GM12891 (cell line): Measurements from ENCODE around the gene CD96.
A peak's percentile ranks its signal among the peaks of the same experiment; 100 is the strongest.

ENCODE experiments used
- DNase-seq: peaks from one replicate; pipeline ENCODE4 v3.0.0; 2011; ENCODE audit warnings: low spot score; ENCODE audit not compliant: insufficient read length
- FAIRE-seq: peaks from 2 replicates; lab custom pipeline; 2011; peaks lifted over from hg19 to GRCh38; lab: Jason Lieb, UNC
- PAX5 ChIP-seq: IDR thresholded peaks from 2 replicates; pipeline ENCODE4 v1.6.1; 2011; ENCODE audit warnings: low read length, moderate library complexity, mild to moderate bottlenecking; ENCODE audit not compliant: insufficient read depth, severe bottlenecking
- POLR2A ChIP-seq: IDR thresholded peaks from 2 replicates; pipeline ENCODE4 v1.6.1; 2011; ENCODE audit warnings: low read depth, low read length, control low read depth
- POLR2AphosphoS5 ChIP-seq: IDR thresholded peaks from 2 replicates; pipeline ENCODE4 v1.6.1; 2011; ENCODE audit warnings: low read depth, low read length, control low read depth
- POU2F2 ChIP-seq: IDR thresholded peaks from 2 replicates; pipeline ENCODE4 v1.6.1; 2011; ENCODE audit warnings: low read depth, mild to moderate bottlenecking, control low read depth, low read length, moderate library complexity
- SPI1 ChIP-seq: IDR thresholded peaks from 2 replicates; pipeline ENCODE4 v1.6.1; 2011; ENCODE audit warnings: low read depth, low read length, control low read depth
- TAF1 ChIP-seq: IDR thresholded peaks from 2 replicates; pipeline ENCODE4 v1.6.1; 2011; ENCODE audit warnings: low read depth, low read length, control low read depth

Gene CD96

GRCh38 chr3:111648991-111649579 lies 107.1 kb downstream of the CD96 start:
- DNase-seq (no peak), FAIRE-seq (no peak)
- TF ChIP-seq POLR2A (no peak), SPI1 (no peak), POU2F2 (no peak), PAX5 (no peak), POLR2AphosphoS5 (no peak), TAF1 (no peak)

DNA sequence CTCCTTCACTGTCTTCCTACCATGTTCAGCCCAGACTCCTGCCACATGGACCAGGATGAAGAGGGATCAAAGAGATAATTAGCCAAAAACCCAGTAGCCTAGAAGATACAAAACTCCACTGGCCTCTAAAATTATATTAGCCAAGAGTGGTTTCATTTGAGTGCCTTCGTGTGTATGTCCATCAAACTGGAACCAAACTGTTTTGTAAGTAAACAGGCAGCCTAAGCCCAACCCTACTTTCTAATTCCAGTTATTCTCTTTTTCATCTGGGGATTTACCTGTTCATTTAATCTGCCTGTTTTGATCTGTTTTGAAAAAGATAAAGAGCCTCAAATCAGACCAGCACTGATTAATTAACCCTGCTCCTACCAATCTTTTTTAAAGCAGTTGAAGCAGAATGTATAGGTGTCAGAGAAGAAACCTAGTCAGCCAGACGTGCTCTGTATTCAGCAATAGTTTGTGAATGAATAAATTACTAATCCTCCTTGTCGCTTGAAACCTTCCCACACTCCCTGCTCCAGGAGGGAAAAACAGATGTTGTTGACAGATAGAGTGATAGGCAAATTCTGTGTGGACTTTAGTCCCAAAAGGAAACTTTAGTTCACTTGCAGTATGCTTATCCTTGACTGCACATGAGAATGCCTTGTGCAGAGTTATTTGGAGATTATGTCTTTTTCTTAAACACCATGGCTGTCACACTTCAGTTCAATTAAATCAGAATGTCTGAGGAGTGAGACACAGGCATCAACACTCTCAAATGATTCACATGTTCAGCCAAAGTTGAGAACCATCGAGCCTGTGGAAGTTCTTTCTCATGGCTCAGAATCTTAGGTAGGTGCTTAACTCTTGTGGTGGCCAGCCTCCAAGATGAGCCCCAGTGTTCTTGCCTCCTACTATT lies 108.6 kb downstream of the CD96 start:
- DNase-seq (no peak), FAIRE-seq (no peak)
- no peak for TF ChIP-seq PAX5

GRCh38 chr3:111652492-111653180 lies 110.6 kb downstream of the CD96 start:
- TF ChIP-seq POU2F2 (no peak), POLR2AphosphoS5 (no peak), PAX5 (no peak), TAF1 (no peak), SPI1 (no peak)
- DNase-seq (no peak), FAIRE-seq (no peak)

- no peak for FAIRE-seq
- TF ChIP-seq SPI1 (no peak), PAX5 (no peak)
- DNase-seq, result no peak
Observed at GRCh38 chr3:111653766-111654165, 111.8 kb downstream of the CD96 start.

GRCh38 chr3:111662012-111662411 lies 120.0 kb downstream of the CD96 start:
- DNase-seq, result no peak
- no peak for FAIRE-seq
- no peak for TF ChIP-seq POLR2AphosphoS5

- DNase-seq (no peak), FAIRE-seq (no peak)
- TF ChIP-seq TAF1 (no peak), SPI1 (no peak), POU2F2 (no peak), POLR2AphosphoS5 (no peak), PAX5 (no peak)
Observed at GRCh38 chr3:111662907-111663306, 120.9 kb downstream of the CD96 start.

DNA sequence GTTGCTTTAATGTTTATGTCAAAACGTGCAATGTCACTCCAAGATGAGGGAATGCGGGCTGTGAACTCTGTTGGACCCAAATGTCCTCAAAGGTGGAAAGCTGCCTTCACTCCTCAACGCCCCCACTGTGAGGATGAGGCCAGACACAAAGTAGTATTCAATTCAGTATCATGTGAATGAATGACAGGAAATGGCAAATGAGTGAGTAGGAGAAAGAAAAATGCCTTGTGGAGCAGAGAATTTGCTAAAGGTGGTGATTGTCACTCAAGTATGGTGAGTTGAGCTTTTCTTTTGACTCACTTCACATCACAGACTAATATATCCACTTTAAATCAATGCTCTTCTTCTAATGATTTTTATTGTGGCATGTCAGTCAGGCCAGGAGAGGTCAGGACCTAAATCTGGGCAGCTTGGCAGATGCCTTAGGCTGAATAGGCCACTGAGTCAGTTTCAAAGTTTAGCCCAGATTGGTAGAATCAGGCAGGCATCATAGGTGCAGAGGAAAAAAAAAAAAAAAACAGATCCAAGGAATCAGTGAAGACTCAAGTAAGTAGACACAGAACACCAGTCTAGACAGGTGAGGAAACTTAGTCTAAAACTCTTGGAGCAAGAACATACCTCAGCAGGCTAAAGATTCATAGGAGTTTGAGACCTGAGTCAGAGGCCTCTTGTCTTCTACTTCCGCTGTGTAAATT lies 124.2 kb downstream of the CD96 start:
- DNase-seq (no peak), FAIRE-seq (no peak)
- TF ChIP-seq SPI1 (no peak), TAF1 (no peak), POLR2AphosphoS5 (no peak), POU2F2 (no peak), POLR2A (no peak), PAX5 (no peak)

DNA sequence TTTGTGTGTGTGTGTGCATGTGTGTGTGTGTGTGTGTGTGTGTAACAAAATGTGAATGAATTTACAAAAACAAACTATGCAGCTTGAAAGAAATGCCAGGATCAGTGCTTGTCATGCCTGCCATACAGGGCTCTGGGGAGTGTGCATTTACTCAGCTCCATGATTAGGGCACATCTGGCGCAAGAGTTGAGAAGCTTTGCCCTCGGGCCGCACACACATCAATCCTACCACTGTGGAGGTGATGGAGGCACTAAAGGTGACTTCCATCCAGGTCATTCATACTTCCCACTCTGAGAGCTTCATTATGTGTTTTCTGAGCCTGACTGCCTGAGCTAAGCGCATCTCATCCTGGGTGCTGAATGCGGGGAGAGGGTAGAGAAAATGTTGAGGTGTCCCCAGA lies 125.2 kb downstream of the CD96 start:
- DNase-seq (no peak), FAIRE-seq (peak; percentile 74)
- TF ChIP-seq POLR2A, result no peak
- no peak for TF ChIP-seq TAF1
- TF ChIP-seq SPI1, result no peak
- no peak for TF ChIP-seq POU2F2
- TF ChIP-seq PAX5, result no peak
- TF ChIP-seq POLR2AphosphoS5, result no peak

DNA sequence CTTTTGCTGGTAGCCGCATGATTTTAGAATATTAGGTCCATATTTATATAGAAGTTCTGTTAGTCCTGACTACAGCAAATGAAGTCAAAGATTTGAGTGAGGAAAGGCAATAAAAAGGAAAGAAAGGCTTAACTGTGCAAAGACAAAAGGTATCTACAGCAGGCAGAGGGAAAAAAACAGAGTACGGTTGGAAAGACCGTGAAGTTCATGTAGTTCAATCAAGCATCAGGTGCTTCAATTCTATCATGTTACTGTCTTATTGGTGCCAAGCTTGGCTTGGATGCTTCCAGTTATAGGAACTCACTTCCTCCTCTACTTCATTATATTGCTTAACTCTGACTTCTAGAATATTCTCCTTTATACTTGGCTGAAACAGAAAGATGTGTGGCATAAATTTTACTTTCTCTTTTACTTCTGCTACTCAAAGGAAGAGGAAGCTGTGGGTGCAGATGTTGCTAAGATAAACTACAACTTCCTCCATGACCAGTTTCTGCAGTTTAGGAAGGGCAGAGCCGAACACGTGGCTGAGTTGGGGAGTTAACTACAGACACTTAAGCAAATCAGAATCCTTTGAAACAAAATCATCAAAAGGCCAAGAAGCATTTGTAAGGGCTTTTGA lies 125.7 kb downstream of the CD96 start:
- peak; percentile 90 for FAIRE-seq
- TF ChIP-seq PAX5 (no peak), SPI1 (peak; percentile 52)
- DNase-seq, result peak; percentile 39
